ENCODE measurements around the gene CX3CL1.

DNA sequence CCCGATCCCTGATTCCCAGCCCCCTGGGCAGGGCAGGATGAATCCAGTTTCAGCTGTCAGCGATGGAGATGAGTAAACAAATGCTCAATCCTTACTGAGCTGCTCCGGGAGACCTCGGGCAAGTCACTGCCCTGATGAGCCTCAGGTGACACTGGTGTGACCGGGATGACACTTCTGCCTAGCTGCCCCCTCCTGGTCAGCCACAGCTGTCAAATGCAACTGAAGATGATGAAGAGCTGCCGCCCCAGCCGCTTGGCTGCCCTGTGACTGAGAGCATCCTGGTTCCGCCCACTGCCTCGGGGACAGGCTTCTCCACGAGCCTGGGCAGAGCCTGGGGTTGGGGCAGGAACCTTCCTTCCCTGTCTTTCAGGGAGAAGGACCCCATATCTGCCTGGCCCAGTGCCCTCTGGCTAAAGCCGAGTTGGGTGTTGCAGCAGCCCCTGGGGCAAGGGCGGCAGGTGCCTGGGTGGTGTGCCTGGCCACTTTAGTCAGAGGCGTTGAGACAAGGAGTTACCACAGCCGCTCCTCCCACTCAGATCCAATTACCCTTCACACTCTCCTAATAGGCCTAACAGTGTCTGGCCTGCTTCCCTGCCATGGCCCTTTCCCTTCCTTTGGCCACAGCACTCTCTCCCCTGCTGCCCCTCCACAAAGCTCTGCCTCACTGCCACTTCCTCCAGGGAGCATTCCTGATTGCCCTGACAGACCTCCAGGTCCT lies 37.7 kb downstream of the CX3CL1 start:
- TF ChIP-seq, protein P1, sequence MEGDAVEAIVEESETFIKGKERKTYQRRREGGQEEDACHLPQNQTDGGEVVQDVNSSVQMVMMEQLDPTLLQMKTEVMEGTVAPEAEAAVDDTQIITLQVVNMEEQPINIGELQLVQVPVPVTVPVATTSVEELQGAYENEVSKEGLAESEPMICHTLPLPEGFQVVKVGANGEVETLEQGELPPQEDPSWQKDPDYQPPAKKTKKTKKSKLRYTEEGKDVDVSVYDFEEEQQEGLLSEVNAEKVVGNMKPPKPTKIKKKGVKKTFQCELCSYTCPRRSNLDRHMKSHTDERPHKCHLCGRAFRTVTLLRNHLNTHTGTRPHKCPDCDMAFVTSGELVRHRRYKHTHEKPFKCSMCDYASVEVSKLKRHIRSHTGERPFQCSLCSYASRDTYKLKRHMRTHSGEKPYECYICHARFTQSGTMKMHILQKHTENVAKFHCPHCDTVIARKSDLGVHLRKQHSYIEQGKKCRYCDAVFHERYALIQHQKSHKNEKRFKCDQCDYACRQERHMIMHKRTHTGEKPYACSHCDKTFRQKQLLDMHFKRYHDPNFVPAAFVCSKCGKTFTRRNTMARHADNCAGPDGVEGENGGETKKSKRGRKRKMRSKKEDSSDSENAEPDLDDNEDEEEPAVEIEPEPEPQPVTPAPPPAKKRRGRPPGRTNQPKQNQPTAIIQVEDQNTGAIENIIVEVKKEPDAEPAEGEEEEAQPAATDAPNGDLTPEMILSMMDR (IDR thresholded peaks at IDR 0.05) = no peak
- TF ChIP-seq POLR2A (IDR thresholded peaks at IDR 0.05) (no peak), POLR2AphosphoS5 (IDR thresholded peaks at IDR 0.05) (no peak)

All from suprapubic skin (tissue), 4 donors.